Effector memory CD4-positive, alpha-beta T cell (primary cell): ENCODE data around the gene MON1A.

Source experiments
- DNase-seq, 3 donors: peaks; one replicate each; pipeline ENCODE4 v3.0.0-alpha.2; 2020
- H3K27ac ChIP-seq: 2 replicates; pipeline ENCODE4 v1.7.0; 2013; ENCODE audit warnings: mild to moderate bottlenecking, low read length, moderate library complexity; ENCODE audit not compliant: insufficient read depth, poor library complexity, severe bottlenecking
- H3K27me3 ChIP-seq: replicated peaks from 2 replicates; pipeline ENCODE4 v1.7.0; 2013; ENCODE audit warnings: mild to moderate bottlenecking, low read length; ENCODE audit not compliant: insufficient read depth, control insufficient read depth, poor library complexity, severe bottlenecking
- H3K36me3 ChIP-seq: 2 replicates; pipeline ENCODE4 v1.7.0; 2013; ENCODE audit warnings: mild to moderate bottlenecking, low read length, moderate library complexity; ENCODE audit not compliant: control insufficient read depth, insufficient read depth
- H3K4me1 ChIP-seq: 2 replicates; pipeline ENCODE4 v1.7.0; 2013; ENCODE audit warnings: low read length, mild to moderate bottlenecking; ENCODE audit not compliant: control insufficient read depth, insufficient read depth, poor library complexity, severe bottlenecking
- H3K4me3 ChIP-seq: 2 replicates; pipeline ENCODE4 v1.7.0; 2013; ENCODE audit warnings: low read length, low read depth, mild to moderate bottlenecking; ENCODE audit not compliant: insufficient read depth, poor library complexity, severe bottlenecking
- H3K9me3 ChIP-seq: 2 replicates; pipeline ENCODE4 v1.7.0; 2013; ENCODE audit warnings: mild to moderate bottlenecking, low read length, moderate library complexity; ENCODE audit not compliant: control insufficient read depth

Gene MON1A

DNA sequence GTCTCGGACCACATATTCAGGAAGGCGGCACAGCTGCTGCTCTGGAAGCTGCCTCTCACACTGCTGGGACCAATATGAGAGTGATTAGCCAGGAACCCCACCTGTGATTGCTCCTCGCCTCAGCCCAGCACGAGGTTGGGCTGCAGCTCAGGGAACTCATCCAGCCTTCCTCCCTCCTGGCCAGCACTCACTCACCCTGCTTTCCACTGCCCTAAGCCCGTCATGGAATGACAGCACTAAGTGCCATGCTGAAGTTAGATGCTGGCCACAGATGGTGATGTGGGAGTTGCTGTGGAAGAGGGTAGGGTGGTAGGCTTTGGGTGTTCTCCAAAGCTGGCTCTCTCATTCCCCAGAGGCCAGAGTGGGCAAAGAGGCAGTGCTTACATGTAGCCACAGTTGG lies 33.3 kb downstream of the MON1A start:
- Histone ChIP-seq H3K27ac (no peak overlapping the region), H3K36me3 (no peaks in the 10 kb centered on the region), H3K4me1 (no peaks in the 10 kb centered on the region), H3K4me3 (no peak overlapping the region), H3K27me3 (no peaks in the 10 kb centered on the region), H3K9me3 (no peaks in the 10 kb centered on the region)
- DNase-seq = no peak

DNA sequence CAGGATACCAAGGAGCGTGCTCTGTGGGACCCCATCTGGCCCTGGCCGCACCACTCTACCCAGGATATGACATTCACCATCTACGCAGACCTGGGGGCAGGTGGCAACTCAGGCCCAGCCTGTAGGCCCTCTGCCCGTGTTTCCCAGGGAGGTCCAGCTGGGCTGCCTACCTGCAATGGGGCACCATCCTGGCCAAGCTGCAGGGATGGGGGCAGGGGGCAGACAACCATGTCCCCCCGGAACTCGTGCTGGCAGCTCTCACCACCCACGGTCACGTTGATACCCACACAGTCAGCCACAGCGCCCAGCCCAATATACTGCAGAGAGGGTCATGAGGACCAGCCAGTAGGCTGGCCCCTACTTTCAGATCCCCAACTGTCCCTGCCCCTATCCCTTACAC lies 33.8 kb downstream of the MON1A start:
- no peaks in the 10 kb centered on the region for H3K36me3 ChIP-seq
- no peak for DNase-seq
- H3K27me3 ChIP-seq = no peaks in the 10 kb centered on the region

DNA sequence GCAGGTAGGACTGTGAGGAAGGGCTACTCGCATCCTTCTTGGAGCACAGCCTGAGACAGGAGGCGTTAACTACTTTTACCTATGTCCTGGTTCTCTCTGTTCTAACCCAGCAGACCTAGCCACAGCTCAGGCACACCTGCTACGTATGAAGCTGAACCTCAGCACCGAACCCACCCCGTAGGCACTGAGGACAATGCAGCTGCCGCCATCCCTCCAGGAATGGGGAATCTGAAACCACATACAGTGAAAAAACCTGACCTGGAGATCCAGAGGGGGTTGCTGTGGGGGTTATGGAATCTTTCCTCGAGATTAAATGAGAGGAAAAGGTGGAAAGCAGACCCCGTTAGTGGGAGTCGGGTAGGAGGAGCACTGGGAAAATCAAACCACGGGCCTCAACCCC lies 40.3 kb downstream of the MON1A start:
- no peak overlapping the region for H3K4me3 ChIP-seq
- DNase-seq = no peak
- H3K4me1 ChIP-seq = no peaks in the 10 kb centered on the region
- no peaks in the 10 kb centered on the region for H3K27me3 ChIP-seq
- no peak overlapping the region for H3K27ac ChIP-seq
- no peaks in the 10 kb centered on the region for H3K9me3 ChIP-seq
- H3K36me3 ChIP-seq = no peaks in the 10 kb centered on the region

More for the DNA sequence above, 33.8 kb downstream of the MON1A start:
- H3K4me3 ChIP-seq = no peak overlapping the region
- H3K4me1 ChIP-seq = no peaks in the 10 kb centered on the region
- no peak overlapping the region for H3K27ac ChIP-seq
- no peaks in the 10 kb centered on the region for H3K9me3 ChIP-seq

DNA sequence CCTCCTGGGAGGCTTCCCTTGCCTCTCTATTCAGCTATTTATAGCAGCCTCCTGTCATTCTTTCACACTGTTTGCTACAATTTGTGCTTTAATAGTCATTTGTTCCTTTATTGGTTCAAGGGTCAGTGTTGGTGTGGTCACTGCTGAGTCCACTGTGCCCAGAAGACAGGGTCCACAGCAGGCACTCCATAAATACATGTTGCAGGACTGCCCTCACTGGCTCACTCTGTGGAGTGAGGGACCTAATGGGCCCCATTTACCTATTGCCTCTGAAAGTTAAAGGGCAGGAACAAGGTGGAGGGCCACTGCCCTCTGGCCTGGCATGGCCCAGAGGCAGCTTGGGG lies 42.7 kb downstream of the MON1A start:
- H3K27ac ChIP-seq = no peak overlapping the region
- no peak for DNase-seq
- H3K4me1 ChIP-seq = no peaks in the 10 kb centered on the region
- no peaks in the 10 kb centered on the region for H3K36me3 ChIP-seq
- H3K9me3 ChIP-seq = no peaks in the 10 kb centered on the region
- no peaks in the 10 kb centered on the region for H3K27me3 ChIP-seq
- no peak overlapping the region for H3K4me3 ChIP-seq

DNA sequence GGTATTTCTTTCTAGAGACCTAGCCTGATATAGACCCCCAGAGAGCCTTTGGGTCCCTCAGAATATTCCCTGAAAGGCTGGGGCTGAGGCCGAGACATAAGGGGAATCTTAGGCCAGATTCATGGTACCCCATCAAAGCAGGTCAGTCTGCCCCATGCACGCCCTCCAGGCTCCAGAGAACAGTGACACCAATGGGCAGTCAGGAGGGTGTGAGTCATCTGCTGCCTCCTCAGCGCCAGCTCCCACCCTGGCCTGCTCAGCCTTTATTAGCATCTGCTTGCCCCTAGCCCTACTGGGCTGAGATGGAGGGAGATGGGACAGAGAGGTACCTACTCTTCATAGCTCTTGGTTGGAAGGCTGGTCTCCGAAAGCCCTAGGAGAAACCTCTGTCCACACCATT lies 45.6 kb downstream of the MON1A start:
- DNase-seq = no peak

DNA sequence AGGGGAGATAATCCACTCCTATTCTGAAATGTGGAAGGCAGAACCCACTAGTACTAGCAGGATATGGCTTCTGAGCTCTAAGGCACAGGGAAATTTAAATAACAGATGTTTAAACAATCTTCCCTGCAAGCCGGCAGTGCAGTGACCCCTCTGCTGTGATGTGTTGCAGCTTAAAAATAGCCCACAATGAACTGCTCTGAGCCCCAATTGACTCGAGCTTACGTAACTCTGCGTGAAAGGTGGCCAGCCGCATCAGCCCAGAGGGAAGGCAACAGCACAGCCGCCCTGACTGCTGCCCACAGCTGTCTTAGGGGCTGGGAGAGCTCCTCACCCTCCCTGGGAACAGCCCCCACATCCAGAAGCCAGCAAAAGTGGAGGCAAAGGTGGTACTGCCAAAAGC lies 47.4 kb downstream of the MON1A start:
- Histone ChIP-seq H3K27ac (no peak overlapping the region), H3K4me3 (no peak overlapping the region), H3K36me3 (no peaks in the 10 kb centered on the region), H3K9me3 (no peaks in the 10 kb centered on the region), H3K4me1 (no peaks in the 10 kb centered on the region), H3K27me3 (no peaks in the 10 kb centered on the region)
- DNase-seq = no peak

More for the DNA sequence above, 45.6 kb downstream of the MON1A start:
- Histone ChIP-seq H3K27me3 (no peaks in the 10 kb centered on the region), H3K27ac (no peak overlapping the region), H3K4me3 (no peak overlapping the region), H3K4me1 (no peaks in the 10 kb centered on the region), H3K9me3 (no peaks in the 10 kb centered on the region), H3K36me3 (no peaks in the 10 kb centered on the region)

DNA sequence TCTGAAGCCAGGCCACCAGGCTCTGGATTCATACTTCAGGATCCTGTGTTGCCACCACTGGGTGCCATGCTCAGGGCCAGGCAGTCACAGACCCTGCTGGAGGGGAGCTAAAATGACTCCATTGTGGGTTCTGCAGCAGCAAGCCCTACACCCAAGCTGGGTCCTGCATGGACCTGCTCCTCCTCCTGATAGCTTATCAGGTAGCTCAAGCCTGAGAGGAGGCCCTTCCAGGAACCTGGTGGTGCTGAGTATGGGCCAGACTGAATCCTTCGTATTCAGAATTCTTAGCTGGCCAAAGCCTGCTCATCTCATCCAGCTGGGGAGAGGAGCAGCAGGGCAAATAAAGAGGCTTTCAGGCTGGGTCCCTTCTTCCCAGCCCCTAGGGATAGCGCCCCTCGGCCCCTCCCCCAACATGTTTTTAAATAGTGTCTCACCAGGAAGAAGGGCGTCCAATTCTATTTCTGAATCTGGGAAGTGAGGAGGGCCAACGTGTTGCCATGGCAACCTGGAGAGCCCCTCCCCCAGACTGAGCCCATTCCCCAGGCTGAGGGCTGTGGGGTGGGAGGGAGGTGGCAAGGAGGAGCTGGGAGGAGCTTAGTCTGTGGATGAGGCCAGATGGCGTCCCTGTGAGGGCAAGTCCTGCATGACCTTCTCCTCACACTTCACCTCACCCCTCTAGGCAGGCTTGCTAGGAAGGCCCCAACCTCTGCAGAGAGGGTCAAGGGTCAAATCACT lies 48.9 kb downstream of the MON1A start:
- no peaks in the 10 kb centered on the region for H3K27me3 ChIP-seq
- DNase-seq = no peak
- no peaks in the 10 kb centered on the region for H3K9me3 ChIP-seq
- H3K27ac ChIP-seq = no peak overlapping the region
- H3K36me3 ChIP-seq = no peaks in the 10 kb centered on the region
- no peak overlapping the region for H3K4me3 ChIP-seq
- H3K4me1 ChIP-seq = no peaks in the 10 kb centered on the region

DNA sequence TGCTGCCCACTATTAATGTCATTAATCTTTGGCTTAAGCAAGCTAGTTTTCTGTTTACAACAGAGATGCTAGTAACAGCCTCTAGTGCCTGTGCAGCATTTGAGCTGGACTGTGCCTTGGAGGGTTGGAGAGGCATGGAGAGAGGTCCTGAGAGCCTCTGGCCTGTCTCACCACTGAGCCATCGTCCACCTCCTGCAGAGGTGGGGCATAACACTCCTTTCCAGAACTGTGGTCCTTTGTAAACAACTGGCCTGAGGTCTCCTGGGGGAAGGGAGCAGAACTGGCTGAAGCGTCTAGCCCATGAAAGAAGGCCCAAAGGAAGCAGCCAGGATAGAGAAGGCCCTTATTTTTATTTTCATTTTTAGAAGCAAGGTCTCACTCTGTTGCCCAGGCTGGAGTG lies 49.9 kb downstream of the MON1A start:
- Histone ChIP-seq H3K36me3 (no peaks in the 10 kb centered on the region), H3K9me3 (no peaks in the 10 kb centered on the region), H3K4me1 (no peaks in the 10 kb centered on the region), H3K4me3 (no peak overlapping the region), H3K27ac (no peak overlapping the region), H3K27me3 (no peaks in the 10 kb centered on the region)
- no peak for DNase-seq

DNA sequence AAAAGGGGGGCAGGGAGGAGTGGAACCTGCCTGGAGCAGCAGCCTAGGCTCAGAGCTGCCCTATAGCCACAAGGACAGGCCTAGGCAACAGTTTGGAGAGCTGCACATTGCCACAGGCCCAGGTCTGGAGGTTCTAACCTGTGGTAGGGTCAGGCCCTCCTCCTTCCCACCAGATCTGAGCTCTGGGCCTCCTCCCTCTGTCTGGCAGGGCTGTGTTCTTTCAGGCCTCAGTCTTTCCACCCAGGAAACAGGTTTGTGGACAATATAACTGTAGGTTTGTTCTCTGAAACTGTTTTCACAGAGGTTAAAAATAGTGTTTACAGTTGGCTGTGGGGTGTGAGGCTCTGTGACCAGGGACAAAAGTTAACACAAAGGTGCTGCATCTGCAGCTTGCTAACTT lies 50.9 kb downstream of the MON1A start:
- Histone ChIP-seq H3K4me3 (no peak overlapping the region), H3K27ac (no peak overlapping the region), H3K4me1 (no peaks in the 10 kb centered on the region), H3K36me3 (no peaks in the 10 kb centered on the region), H3K9me3 (no peaks in the 10 kb centered on the region), H3K27me3 (no peaks in the 10 kb centered on the region)
- no peak for DNase-seq

DNA sequence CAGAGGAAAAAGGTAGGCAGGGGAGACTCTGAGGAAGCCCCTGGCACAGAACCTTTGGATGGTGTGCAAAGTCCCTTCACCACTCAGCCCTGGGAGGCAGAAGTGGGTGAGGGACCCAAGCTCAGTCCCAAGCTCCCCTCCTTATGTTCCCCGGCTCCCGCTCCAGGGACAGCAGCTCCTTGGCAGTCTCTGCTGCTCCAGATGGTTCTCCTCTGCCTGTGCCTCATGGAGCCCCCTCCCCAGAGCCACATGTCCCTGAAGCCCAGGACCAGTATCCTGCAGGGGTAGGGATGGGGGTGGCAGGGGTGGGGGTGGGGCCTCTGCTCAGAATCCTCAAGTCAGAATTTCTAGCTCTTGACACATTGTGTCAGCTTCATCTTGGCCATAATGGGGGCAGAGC lies 51.9 kb downstream of the MON1A start:
- Histone ChIP-seq H3K27me3 (no peaks in the 10 kb centered on the region), H3K36me3 (no peaks in the 10 kb centered on the region), H3K4me1 (peaks cover 4% of the 10 kb centered on the region), H3K4me3 (no peak overlapping the region), H3K9me3 (no peaks in the 10 kb centered on the region), H3K27ac (no peak overlapping the region)
- no peak for DNase-seq
